ENCODE measurements around the gene CIAPIN1. TPM values are rescaled to one million over a fixed set of nuclear protein-coding genes. Genes with fewer than 3 reads are reported as not detected.

CIAPIN1 gene
- 10 to 100 TPM; 43.2 to 63.7 (median 53.8) TPM for total RNA-seq
- long read RNA-seq, donor 1, transcript CIAPIN1-209 (9 exons, 2,016 nt) = minor isoform, 5 of 50 reads
- long read RNA-seq, donor 1, transcript CIAPIN1-201 (9 exons, 2,182 nt) = major isoform, 34 of 50 reads
- long read RNA-seq, donor 1, partial matches to known transcripts = 4 of 50 reads
- long read RNA-seq, donor 1, other reads (novel, unspliced or antisense) = 7 of 50 reads
- long read RNA-seq, donor 2, transcript CIAPIN1-201 (9 exons, 2,182 nt) = major isoform, 54 of 77 reads
- long read RNA-seq, donor 2, transcript CIAPIN1-209 (9 exons, 2,016 nt) = minor isoform, 9 of 77 reads
- long read RNA-seq, donor 2, partial matches to known transcripts = 5 of 77 reads
- long read RNA-seq, donor 2, other reads (novel, unspliced or antisense) = 7 of 77 reads

- Histone ChIP-seq H3K4me3 (peak within 1 kb of the TSS; percentile 86), H3K9me3 (no peaks in the 10 kb centered on the region), H3K36me3 (ENCODE audit: low read depth) (no peaks in the 10 kb centered on the region), H3K4me1 (ENCODE audit: low read depth) (no peaks in the 10 kb centered on the region)
- TF ChIP-seq CTCF (IDR thresholded peaks at IDR 0.05) = no peak
- DNase-seq (peak; percentile 95 to 97 (median 97)), ATAC-seq (peak; percentile 99)
- intact Hi-C loops (cut with DNase I, micrococcal nuclease) = no loop called here
Measured at GRCh38 chr16:57447186-57447962, at the start of gene CIAPIN1, which contains the start of gene COQ9. CIAPIN1 (minus strand) TSS chr16:57447385; CDS start chr16:57440928, 6,457 bp downstream. COQ9 (plus strand) TSS chr16:57447479; CDS start chr16:57447506, 27 bp downstream.

GRCh38 chr16:57493767-57494166, 46.6 kb upstream of the CIAPIN1 start:
- ATAC-seq (no peak), DNase-seq (no peak)
- intact Hi-C loops (cut with DNase I, micrococcal nuclease) = no loop called here
- no peaks in the 10 kb centered on the region for H3K4me1 ChIP-seq (ENCODE audit: low read depth)
- no peaks in the 10 kb centered on the region for H3K9me3 ChIP-seq
- no peak overlapping the region for H3K4me3 ChIP-seq
- H3K36me3 ChIP-seq (ENCODE audit: low read depth) = no peaks in the 10 kb centered on the region
- TF ChIP-seq CTCF (IDR thresholded peaks at IDR 0.05) = no peak

- H3K9me3 ChIP-seq = no peaks in the 10 kb centered on the region
- no peaks in the 10 kb centered on the region for H3K36me3 ChIP-seq (ENCODE audit: low read depth)
- ATAC-seq = no peak
Measured at GRCh38 chr16:57489229-57489628, 42.0 kb upstream of the CIAPIN1 start.

GRCh38 chr16:57486858-57487834, 40.0 kb upstream of the CIAPIN1 start:
- no peak for TF ChIP-seq CTCF (IDR thresholded peaks at IDR 0.05)
- Histone ChIP-seq H3K4me1 (ENCODE audit: low read depth) (peaks cover 12% of the 10 kb centered on the region), H3K36me3 (ENCODE audit: low read depth) (no peaks in the 10 kb centered on the region), H3K4me3 (no peak overlapping the region), H3K9me3 (no peaks in the 10 kb centered on the region)
- DNase-seq (peak in 1 of 3 donors; percentile 6), ATAC-seq (no peak)
- intact Hi-C loops (cut with DNase I, micrococcal nuclease) = no loop called here

More at GRCh38 chr16:57489229-57489628, 42.0 kb upstream of the CIAPIN1 start:
- intact Hi-C loops (cut with DNase I, micrococcal nuclease) = no loop called here
- no peak overlapping the region for H3K4me3 ChIP-seq
- no peak for DNase-seq
- TF ChIP-seq CTCF (IDR thresholded peaks at IDR 0.05) = no peak
- peaks cover 12% of the 10 kb centered on the region for H3K4me1 ChIP-seq (ENCODE audit: low read depth)

All from mucosa of descending colon (tissue), 3 donors.